Activated naive CD4-positive, alpha-beta T cell treated with anti-CD3 and anti-CD28 coated beads, Interleukin-2, amount 50 U/mL, for 24 hours (primary cell): Measurements from ENCODE around the gene ALMS1.
"Not testable (repeated sequence)": the region's sequence is repeated elsewhere in the genome, so short reads cannot be mapped to it uniquely, and the experiment has no call there.

Experiments
- H3K27ac Mint-ChIP-seq: one replicate; pipeline ENCODE4 v1.8.0; 2021; ENCODE audit warnings: mild to moderate bottlenecking, mixed read lengths
- H3K27me3 Mint-ChIP-seq: one replicate; pipeline ENCODE4 v1.8.0; 2021; ENCODE audit warnings: mixed read lengths
- H3K36me3 Mint-ChIP-seq: one replicate; pipeline ENCODE4 v1.8.0; 2021; ENCODE audit warnings: mixed read lengths
- H3K4me1 Mint-ChIP-seq: one replicate; pipeline ENCODE4 v1.8.0; 2021; ENCODE audit warnings: mixed read lengths
- H3K4me3 Mint-ChIP-seq: one replicate; pipeline ENCODE4 v1.8.0; 2021; ENCODE audit warnings: mild to moderate bottlenecking, mixed read lengths
- H3K9me3 Mint-ChIP-seq: one replicate; pipeline ENCODE4 v1.8.0; 2021; ENCODE audit warnings: mixed read lengths

ALMS1 gene

DNA sequence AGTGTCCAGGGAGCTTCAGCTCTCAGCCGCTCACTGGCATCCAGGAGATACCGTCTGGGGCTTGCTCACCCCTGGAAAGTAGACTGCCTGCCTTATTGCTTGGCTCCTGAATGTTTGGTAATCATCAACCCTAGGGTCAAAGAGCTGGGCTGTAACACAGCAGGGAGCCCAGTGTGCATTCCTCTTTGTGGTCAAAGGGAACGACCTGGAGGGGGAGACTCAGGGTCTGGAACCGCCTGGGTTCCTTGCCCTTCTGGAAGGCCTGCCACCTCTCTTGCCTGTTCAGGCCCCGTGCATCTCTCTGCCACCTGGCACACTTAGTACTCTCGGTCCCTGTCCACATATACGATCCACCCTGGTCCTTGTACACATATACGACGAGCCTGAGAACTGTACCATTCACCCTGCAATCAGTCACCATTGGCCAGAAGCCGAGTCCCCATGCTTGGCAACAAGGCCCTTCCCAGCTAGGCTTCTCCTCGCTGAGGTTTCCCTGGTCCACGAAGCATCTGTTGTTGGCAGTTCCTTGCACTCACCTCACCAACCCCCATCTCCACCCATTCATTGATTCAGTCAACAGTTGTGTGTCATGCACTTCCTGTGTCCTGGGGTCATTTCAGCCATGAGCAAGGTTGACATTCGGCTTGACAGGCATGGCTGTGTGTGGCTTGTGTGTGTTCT, 256.8 kb downstream of the ALMS1 start, which contains the start of gene NAT8:
Gene NAT8, minus strand, starts transcription at position 85 of the 681 bp plus-strand sequence. CDS start 794 bp downstream, outside the sequence.
- H3K9me3 Mint-ChIP-seq: no peaks in the 10 kb centered on the region
- H3K4me3 Mint-ChIP-seq: no peak within 1 kb of the TSS
- no peaks in the 10 kb centered on the region for H3K4me1 Mint-ChIP-seq
- no peak within 1 kb of the TSS for H3K27ac Mint-ChIP-seq
- peaks cover 2% of the 10 kb centered on the region for H3K36me3 Mint-ChIP-seq
- peaks cover 5% of the 10 kb centered on the region for H3K27me3 Mint-ChIP-seq

DNA sequence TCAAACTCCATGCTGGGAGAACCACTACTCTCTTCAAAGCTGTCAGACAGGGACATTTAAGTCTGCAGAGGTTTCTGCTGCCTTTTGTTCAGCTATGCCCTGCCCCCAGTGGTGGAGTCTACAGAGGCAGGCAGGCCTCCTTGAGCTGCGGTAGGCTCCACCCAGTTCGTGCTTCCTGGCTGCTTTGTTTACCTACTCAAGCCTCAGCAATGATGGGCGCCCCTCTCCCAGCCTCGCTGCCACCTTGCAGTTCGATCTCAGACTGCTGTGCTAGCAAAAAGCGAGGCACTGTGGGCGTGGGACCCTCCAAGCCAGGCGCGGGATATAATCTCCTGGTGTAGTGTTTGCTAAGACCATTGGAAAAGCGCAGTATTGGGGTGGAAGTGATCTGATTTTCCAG, 262.1 kb downstream of the ALMS1 start:
- not testable (repeated sequence) for H3K4me1 Mint-ChIP-seq, H3K4me3 Mint-ChIP-seq, H3K27ac Mint-ChIP-seq, H3K27me3 Mint-ChIP-seq, H3K36me3 Mint-ChIP-seq, H3K9me3 Mint-ChIP-seq

GRCh38 chr2:73651591-73652230, 266.1 kb downstream of the ALMS1 start:
- H3K27me3 Mint-ChIP-seq: no peaks in the 10 kb centered on the region
- no peaks in the 10 kb centered on the region for H3K9me3 Mint-ChIP-seq
- H3K4me3 Mint-ChIP-seq: no peak overlapping the region
- H3K36me3 Mint-ChIP-seq: peaks cover 1% of the 10 kb centered on the region
- H3K27ac Mint-ChIP-seq: no peak overlapping the region
- no peaks in the 10 kb centered on the region for H3K4me1 Mint-ChIP-seq

GRCh38 chr2:73652348-73652747, 266.7 kb downstream of the ALMS1 start:
- Mint-ChIP-seq H3K9me3 (no peaks in the 10 kb centered on the region), H3K27ac (no peak overlapping the region), H3K4me1 (no peaks in the 10 kb centered on the region), H3K27me3 (no peaks in the 10 kb centered on the region), H3K4me3 (no peak overlapping the region), H3K36me3 (peaks cover 2% of the 10 kb centered on the region)

GRCh38 chr2:73654175-73654574, 268.5 kb downstream of the ALMS1 start:
- H3K27me3 Mint-ChIP-seq: no peaks in the 10 kb centered on the region
- H3K4me3 Mint-ChIP-seq: no peak overlapping the region
- H3K27ac Mint-ChIP-seq: no peak overlapping the region
- H3K4me1 Mint-ChIP-seq: no peaks in the 10 kb centered on the region
- peaks cover 2% of the 10 kb centered on the region for H3K9me3 Mint-ChIP-seq
- peaks cover 2% of the 10 kb centered on the region for H3K36me3 Mint-ChIP-seq
